Globus pallidus (tissue), 1 donor: ENCODE data around the gene MPPED1.

ENCODE experiments used
- DNase-seq: peaks from one replicate; pipeline ENCODE4 v3.0.0-alpha.2; 2015; ENCODE audit warnings: low spot score

Gene MPPED1

DNA sequence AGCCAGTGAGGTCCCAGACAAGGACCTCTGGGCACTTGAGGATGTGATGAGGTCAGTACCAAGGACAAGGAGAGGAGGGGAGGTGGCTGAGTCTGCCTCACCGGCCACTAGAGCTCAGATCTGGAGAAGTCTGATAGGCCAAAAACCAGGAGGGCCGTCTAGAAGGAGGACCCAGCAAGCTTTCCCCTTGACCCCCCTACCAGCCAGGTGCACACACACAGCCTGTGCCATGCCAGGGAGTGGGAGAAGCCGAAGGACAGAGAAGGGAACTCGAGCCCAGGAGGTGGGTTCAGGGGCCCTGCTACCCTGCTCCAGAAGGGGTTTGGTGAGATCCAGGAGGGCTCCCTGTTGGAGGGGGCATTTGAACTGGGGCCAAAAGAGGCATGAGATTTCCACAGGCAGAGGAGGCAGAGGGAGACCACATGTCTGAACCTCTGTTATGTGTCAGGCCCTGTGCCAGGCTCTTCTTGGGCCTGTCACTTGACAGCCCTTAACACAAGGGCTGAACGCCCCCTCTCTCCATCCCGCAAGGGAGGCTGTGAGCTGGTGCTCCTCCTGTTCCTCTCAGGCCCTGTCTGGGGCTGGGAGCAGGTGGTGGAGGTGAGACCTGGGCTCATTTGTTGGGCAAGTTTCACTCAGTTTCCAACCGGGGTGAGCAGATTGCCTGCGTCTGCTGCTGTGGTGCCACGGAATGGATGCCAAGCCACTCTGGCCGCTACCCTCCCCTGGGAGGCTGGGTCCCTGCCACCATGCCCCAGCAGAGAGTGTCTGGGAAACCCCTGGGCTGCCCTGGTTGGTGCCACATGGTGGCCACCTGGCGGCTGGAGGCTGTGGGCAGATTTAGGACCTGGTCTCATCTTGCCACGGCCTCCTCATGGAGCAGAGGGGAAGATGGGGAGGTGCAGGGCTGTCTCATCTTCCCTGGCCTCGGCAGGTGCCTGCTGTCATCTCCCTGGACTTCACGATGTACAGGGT is 65.2 kb downstream of the MPPED1 start:
- no peak for DNase-seq

DNA sequence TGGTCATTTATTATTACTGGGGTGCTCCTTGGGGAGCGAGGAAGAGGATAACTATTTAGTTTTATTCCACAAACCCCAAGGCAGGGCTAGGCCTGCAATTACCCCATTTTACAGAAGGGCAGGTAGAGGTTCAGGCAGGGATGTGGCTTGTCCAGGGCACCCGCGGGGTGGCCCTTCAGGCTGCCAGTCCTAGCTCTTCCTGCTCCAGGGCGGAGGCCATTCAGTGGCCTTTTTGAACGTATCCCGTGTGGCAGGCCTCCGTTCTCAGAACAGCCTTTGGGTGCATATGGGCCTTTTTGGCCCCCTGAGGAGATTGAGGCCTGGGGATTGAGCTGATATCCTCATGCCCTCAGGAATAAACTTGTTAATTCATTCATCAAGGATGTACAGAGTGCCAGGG is 66.2 kb downstream of the MPPED1 start:
- no peak for DNase-seq

DNA sequence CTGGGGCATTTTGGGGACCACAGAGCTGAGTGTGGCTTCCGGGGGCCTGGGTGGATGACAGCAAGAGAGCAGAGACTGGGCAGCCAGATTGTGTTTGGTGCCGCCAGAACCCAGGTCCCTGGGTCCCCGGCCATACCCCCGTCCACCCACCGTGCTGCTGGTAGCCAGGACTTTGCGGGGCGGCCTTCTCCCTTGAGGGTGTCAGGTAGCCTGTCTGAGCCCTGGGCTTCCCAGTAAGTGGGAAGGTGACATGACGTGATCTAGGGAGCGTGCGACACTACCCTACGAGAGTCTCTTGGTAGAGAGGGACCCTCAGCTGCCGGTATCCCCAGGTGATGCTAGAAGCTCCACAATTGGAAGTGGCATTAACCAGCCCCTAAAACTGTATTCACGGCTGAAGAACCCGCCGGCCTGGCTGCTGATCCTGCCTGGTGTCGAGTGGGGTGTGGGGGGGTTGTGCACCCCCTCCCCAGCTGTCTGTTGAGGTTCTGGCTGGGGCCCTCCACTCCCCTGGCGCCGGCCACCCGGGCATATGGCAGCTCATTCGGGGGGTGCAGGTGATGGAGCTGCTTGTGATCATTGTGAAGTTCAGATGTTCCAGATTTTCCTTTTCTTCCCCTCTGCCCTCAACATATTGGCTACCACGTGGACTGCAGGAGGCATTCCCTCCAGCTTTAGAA is 66.9 kb downstream of the MPPED1 start:
- DNase-seq = no peak

DNA sequence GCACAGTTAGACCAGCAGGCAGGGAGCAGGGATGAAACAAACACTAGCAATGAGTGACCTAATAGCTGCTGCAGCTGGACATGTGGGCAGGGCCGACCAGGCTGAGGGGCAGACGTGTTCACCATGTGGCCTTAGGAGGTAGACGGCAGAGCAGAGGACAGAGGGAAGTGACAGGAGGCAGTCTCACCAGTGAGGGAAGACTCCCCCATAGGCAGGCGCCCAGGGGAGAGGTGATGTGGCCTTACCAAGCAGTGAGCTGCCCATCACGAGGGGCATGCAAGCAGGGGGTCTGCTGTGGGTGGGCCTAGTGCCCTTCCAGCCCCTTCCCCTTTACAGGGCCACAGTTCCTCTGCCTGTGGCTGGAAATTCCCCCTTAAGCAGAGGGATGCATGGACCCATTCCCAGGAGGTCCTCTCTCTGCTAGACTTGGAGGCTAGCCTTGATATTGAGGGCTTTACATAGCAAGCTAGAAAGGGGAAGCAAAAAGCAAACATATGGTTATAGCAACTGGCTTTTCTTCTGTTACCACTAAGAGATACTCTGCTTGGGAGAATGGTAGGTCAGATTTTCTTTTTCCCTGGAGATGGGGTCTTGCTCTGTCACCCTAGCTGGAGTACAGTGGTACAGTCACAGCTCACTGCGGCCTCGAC is 67.6 kb downstream of the MPPED1 start:
- DNase-seq = no peak

DNA sequence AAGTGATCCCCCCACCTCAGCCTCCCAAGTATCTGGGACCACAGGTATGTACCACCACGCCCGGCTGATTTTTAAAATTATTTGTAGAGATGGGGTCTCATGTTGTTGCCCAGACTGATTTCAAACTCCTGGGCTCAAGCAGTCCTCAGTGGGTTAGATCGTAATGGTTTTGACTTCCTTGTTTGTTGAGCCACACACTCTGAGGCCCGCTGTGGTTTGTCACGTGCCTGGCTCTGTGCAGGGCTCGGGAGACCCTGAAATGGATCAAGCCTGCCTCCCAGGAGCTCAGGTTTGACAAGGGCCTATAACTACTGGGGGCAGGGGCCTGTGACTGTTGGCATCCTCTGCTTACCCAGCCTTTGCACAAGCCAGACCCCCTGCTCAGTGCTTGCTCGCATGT is 68.1 kb downstream of the MPPED1 start:
- no peak for DNase-seq

DNA sequence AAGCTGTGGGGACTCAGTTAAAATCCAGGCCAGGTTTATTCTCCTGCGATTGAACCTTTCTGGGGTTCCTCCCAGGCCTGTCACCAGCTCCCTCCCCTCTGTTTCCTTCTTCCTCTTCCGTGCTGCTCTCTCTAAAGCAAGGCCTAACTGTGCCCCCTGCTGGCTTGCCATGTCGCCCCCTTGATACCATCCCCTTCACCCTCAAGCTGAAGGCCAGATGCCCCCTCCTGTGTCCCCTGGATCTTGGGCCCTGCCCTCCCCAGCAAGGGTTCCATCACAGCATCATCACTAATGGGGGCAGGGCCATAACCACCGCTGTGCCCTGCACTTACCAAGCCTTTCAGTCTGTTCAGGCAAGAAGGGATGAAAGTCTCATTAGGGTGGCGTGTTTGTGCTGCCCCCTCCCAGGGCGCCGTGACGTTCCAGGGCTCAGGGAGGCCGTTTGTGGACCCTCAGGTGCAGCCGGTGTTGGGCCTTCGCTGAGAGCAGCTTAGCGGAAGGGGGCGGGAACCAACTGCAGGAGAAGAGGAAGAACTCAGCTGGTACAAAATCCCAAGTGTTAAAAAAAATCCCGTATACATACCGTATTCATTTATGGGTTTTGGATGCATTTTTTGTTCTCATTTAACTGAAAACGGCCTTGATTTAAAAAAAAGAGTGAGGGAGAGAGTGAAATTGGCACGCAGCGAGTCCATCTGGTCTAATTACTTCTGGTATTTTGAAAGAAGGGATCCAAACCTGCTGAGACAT is 69.9 kb downstream of the MPPED1 start:
- DNase-seq = peak; percentile 11

DNA sequence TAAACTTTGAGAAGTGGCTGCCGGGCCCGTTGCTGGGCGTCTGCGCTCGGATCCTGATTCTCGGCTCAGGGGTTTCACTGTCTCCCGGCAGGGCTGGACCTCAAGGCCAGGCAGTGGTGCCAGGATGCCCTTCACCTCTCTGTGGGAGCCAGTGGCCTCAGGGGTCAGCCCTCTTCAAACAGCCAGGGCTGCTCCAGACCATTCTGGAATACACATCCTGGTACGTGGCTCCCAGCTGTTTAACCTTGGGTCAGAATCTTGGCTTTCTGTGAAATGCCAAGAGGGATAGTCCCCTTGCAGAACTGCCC is 70.5 kb downstream of the MPPED1 start:
- DNase-seq = no peak

DNA sequence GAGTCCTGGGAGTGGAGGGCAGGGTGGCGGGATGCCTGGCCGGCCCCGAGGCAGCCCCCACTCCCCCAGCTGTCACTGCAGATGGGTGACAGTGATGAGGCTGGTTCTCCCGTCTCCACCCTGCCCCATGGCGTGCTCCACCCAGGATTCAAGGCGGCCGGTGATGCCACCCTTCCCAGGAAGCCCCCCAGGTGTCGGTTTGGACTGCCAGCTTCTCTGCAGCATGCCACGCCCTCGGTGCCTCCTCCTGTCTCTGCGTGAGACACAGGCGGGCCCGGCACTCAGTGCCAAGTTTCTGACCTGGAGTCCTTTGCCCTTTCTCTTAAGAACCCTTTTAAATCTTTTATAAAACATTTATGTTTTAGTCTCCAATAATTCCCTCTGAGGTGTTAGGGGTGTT is 71.5 kb downstream of the MPPED1 start:
- DNase-seq = no peak

DNA sequence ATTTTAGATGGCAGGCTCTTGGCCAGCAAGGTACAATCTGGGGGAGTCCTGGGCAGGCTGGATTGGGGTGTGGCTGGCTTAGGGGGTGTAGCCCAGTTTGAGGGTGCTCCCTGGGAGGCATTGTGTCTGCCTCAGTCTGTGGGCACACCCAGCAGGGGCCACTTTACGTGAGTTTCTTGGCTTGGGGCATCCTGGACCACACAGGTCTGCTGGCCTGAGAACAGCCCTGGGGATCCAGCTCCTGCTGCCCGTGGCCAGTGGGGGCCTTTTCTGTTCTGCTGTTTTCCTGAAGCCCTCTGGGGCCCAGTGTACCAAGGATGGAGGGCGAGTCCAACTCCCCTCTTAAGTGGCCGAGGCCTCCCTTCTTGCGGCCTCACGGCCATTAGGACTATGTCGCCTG is 71.9 kb downstream of the MPPED1 start:
- DNase-seq = no peak

DNA sequence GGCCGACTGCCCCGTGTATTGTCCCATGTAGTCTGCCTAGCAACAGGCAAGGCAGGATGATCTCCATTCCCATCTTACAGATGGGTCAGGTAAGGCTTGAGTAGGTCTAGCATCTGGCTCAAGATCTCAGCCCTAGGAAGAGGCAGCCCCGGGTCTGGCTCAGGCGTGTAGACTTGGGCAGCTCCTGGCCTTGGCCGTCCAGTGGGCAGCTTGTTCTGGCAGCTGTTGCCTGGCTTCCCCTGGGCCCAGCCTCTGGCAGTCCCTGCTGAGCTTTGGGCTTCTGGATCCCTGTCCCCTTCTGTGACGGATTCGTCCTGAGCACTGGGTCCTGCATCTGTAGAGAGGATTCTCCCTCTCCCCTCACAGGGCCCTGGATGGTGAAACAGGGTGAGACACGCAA is 72.4 kb downstream of the MPPED1 start:
- DNase-seq = no peak

DNA sequence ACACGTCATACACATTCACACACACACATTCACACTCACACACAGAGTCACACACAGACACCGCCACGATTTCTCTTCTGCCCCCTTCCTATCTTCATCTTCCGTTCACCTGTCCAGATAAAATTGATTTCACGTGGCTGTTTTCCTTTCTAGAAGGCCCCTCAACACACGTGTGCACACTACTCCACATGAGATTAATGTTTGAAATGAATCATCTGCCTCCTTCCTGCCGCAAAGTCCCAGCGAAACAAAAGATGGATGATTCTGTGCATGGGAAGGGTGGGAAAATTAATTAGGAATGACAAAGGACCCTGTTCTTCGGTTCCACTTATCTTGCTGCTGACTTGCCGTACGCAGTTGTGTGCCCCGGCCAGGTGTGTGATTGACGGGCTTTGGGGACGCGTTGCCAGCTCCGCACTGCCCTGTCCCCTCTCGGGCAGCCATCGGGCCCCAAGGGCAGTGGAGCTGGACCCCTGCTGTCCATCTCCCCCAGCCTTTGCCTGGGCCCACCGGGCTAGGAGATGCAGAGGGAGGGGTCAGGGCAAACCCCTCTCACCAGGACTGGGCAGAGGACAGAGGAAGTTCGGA is 73.8 kb downstream of the MPPED1 start:
- DNase-seq = no peak

DNA sequence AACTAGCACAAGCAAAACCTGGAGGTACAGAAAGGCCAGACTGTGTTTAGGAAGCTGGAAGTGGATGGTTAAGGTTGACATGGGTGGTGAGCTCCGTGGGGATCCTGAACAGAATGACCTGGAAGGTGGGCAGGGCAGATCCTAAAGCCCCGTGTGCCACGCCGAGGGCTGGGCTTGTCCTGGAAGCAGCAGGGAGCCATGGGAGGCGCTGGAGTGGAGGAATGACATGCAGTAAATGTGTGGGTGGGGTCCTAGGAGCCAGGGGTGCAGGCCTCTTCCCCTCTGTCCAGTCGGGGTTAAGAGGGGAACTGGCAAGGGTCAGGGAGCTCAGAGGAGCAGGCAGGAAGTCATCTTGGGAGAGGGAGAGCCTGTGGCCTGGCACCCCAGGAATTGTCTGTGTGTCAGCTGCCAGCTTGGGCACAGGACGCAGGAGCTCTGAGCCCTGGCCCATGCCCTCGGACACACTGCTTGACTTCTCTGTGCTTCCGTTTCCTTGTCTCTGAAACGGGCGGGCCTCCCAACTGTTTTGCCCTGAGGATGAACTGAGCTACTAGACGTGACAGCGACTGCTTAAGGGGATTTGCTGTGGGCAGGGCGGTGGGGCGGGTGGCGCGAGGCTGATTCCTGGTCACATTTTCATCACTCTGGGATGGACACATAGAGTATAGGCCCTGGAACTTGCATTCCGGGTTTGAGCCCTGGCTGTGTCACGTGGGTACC is 75.7 kb downstream of the MPPED1 start:
- DNase-seq = no peak

DNA sequence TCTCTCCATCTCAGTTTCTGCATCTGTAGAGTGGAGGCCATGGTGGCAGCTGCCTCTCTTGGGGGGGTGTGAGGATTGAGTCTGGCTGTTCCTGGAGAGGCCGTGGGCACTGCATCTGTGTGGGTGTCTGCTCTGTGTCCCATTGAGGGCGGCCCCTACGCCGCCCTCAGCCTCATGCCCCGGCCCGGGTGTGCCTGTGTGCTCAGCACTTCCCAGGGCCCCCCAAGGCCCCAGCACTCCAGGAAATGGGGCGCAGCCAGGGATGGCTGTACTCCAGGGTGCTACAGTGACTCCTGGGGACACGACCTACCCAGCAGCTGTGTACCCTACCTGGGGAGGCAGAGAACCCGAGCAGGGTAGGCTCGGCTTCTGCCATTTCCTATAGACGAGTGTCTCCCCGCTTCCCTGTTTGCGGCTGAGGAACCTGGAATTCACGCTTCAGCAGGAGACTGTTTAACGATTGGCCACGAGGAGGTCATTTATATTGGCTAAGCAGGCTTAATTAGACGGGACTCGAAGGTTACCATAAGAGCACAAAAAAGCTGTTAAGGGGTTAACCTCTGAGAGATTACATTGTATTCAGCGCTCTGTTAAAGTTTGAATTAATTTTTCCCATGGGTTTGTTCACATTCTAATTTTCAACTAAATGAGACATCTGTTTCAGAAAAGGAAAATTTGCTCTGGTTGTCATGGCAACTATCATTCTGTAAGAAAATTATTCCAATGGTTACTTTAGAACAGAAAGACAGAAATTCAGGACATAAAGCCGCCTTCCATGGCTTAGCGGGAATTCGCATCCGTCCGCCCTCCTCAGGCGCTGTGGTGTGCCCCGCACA is 76.4 kb downstream of the MPPED1 start:
- DNase-seq = no peak

DNA sequence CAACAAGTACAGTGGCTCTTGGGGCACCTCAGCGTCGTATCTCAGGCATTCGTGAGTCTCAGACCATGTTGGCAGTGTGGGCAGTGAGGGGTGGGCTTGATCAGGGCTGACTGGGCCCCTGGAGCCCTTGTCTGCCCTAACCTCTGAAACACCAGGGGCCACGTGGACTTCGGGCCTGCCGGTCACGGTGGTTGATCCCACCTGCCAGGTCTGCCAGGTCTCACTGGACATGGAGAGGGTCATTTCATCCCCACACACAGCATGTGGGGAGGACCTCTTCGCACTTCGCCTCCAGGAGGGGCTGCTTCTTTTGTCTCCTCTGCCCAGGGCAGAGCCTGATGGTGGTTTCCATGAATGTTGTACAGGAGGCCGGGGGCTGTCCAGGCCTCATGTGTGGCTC is 77.1 kb downstream of the MPPED1 start:
- DNase-seq = no peak

DNA sequence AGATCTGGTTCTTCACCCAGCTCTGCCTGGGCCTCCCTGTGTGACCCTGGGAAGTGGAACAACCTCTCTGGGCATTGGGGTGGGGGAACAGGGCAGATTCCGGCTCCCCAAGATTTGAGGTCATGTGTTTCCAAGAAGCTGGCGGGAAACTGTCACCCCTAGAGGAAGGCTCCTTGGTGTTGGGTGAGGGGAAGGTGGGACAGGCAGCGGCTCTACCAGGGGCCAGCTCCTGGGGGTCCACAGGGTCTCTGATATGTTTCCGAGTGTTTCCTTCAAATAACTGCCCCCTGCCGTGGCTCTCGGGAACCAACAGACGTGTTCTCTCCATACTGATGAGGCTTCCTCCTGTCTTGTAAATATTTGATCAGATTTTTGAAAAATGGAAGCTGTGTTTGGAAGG is 78.5 kb downstream of the MPPED1 start:
- DNase-seq = no peak

DNA sequence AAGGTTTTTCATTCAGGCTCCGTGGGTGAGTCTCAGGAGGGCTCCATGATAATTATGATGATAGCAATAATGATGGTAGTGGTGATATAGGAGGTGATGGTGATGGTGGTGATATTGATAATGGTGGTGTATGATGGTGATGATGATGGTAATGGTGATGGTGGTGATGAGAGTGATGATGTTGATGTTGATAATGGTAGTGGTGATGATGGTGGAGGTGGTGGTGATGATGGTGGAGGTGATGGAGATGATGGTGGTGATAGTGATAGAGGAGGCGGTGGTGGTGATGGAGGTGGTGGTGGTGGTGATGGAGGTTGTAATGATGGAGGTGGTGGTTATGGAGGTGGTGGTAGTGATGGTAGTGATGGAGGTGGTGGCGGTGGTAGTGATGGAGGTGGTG is 79.4 kb downstream of the MPPED1 start:
- DNase-seq = no peak

DNA sequence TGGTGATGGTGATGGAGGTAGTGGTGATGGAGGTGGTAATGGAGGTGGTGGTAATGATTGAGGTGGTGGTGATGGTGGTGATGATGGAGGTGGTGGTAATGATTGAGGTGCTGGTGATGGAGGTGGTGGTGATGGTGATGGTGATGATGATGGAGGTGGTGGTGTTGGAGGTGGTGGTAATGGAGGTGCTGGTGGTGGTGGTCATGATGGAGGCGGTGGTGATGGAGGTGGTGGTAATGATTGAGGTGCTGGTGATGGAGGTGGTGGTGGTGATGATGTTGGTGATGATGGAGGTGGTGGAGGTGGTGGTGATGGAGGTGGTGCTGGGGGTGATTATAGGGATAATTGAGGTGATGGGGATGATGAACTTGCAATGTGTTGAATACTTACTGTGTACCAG is 79.9 kb downstream of the MPPED1 start:
- no peak for DNase-seq

DNA sequence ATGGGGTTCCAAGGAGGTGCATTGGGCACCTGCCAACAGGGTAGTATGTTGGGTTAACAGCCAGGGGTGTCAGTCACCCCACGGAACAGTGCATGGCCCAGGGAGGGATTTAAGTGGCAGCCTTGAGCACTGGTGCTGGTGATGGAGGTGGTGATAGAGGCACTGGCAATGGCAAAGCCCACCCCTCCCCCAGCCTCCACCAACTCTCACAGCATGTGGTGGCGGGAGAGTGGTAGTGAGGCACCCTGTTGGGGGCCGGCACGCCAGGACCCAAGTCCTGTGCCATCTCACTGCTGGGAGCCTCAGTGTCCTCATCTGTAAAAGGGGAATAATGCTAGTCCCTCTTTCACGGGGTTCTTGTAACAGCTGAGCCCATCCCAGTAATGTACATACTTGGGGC is 81.5 kb downstream of the MPPED1 start:
- no peak for DNase-seq

DNA sequence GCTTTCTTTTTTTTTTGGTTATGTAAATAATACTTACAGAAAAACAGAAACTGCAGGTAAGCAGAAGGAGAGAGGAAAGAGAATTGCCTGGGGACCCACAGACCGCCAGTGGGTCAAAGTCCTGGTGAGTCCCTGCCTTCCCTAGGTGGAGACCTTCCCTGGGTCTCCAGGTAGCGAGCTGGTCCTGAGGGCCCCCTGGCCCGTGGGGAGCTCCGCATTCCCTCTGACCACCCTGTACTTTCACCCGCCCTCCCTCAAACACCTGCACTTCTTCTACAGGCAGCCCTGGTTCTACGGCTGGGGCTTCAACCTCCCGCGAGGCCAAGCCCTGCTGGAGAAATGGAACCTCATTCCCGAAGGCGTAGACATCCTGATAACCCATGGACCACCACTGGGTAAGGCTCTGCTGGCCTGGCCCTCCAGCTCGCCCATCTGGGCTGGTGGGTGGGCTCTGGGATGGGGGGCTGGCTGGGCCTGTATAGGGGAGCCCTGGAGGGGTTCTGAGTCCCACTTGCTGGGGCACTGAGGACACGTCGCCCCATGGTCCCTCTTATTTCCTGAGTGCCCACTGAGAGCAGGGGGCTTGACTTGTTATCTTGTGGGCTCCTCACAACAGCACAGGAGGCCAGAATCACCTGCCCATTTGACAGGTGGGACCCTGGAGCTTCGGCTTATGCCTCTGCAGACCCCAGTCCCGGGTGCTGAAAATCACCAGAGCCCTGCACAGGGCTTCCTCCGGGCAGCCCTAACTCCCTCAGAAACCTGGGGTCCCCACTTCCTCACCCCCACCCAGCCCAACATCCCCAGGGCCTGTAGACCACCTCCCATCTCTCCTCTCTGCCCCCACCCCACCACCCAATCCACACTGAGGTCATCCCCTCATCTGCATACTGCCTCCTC is 86.4 kb downstream of the MPPED1 start:
- DNase-seq = no peak
